ENCODE results near the gene SPRR1A.

Gene SPRR1A

GRCh38 chr1:153023109-153023508 lies 39.2 kb downstream of the SPRR1A start:
- Histone ChIP-seq H3K27me3 (ENCODE audit: control insufficient read depth in 5 of 5, insufficient read depth in 4 of 5, low read length in 5 of 5) (peaks cover 0 to 8% (median 0%) of the 10 kb centered on the region in 5 donors), H3K36me3 (ENCODE audit: control insufficient read depth in 5 of 5, insufficient read depth in 5 of 5, low read length in 5 of 5) (no peaks in the 10 kb centered on the region), H3K4me1 (ENCODE audit: control insufficient read depth in 5 of 5, insufficient read depth in 5 of 5, low read length in 5 of 5) (no peaks in the 10 kb centered on the region), H3K27ac (ENCODE audit: low read depth, low read length) (no peak overlapping the region), H3K9me3 (ENCODE audit: control insufficient read depth in 5 of 5, low read length in 5 of 5) (peaks cover 0 to under 1% (median 0%) of the 10 kb centered on the region in 5 donors), H3K4me3 (ENCODE audit: low read depth in 1 of 5, low read length in 5 of 5) (no peak overlapping the region), H3K9ac (ENCODE audit: low read length in 5 of 5) (no peak overlapping the region)

- Histone ChIP-seq H3K4me3 (ENCODE audit: low read depth in 1 of 5, low read length in 5 of 5) (no peak overlapping the region), H3K27me3 (ENCODE audit: control insufficient read depth in 5 of 5, insufficient read depth in 4 of 5, low read length in 5 of 5) (peaks cover 0 to 4% (median 0%) of the 10 kb centered on the region in 5 donors), H3K9ac (ENCODE audit: low read length in 5 of 5) (no peak overlapping the region), H3K27ac (ENCODE audit: low read depth, low read length) (no peak overlapping the region), H3K36me3 (ENCODE audit: control insufficient read depth in 5 of 5, insufficient read depth in 5 of 5, low read length in 5 of 5) (no peaks in the 10 kb centered on the region), H3K4me1 (ENCODE audit: control insufficient read depth in 5 of 5, insufficient read depth in 5 of 5, low read length in 5 of 5) (no peaks in the 10 kb centered on the region), H3K9me3 (ENCODE audit: control insufficient read depth in 5 of 5, low read length in 5 of 5) (no peaks in the 10 kb centered on the region)
These were observed 40.5 kb downstream of the SPRR1A start for GRCh38 chr1:153024413-153024812.

DNA sequence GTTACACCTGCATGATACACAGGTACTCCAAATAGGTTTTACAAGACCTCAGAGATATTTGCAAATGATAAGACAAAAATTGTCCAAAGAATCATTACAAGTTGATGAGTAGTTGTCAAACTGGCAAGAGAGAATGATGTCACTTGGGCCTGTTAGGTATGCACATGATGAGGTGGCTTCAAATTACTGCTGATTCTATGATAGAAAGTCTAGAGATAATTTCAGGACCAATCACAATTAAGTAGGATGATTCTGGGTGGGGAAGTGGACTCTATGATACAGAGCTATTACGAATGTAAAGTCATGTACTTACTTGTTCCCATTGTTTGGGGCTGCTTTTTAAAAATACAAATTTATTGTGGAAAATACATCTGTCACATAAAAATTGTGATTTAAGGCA lies 41.9 kb downstream of the SPRR1A start:
- Histone ChIP-seq H3K9me3 (ENCODE audit: control insufficient read depth in 5 of 5, low read length in 5 of 5) (no peaks in the 10 kb centered on the region), H3K4me3 (ENCODE audit: low read depth in 1 of 5, low read length in 5 of 5) (no peak overlapping the region), H3K9ac (ENCODE audit: low read length in 5 of 5) (no peak overlapping the region), H3K36me3 (ENCODE audit: control insufficient read depth in 5 of 5, insufficient read depth in 5 of 5, low read length in 5 of 5) (no peaks in the 10 kb centered on the region), H3K27ac (ENCODE audit: low read depth, low read length) (no peak overlapping the region), H3K4me1 (ENCODE audit: control insufficient read depth in 5 of 5, insufficient read depth in 5 of 5, low read length in 5 of 5) (no peaks in the 10 kb centered on the region), H3K27me3 (ENCODE audit: control insufficient read depth in 5 of 5, insufficient read depth in 4 of 5, low read length in 5 of 5) (peaks cover 0 to 4% (median 0%) of the 10 kb centered on the region in 5 donors)

DNA sequence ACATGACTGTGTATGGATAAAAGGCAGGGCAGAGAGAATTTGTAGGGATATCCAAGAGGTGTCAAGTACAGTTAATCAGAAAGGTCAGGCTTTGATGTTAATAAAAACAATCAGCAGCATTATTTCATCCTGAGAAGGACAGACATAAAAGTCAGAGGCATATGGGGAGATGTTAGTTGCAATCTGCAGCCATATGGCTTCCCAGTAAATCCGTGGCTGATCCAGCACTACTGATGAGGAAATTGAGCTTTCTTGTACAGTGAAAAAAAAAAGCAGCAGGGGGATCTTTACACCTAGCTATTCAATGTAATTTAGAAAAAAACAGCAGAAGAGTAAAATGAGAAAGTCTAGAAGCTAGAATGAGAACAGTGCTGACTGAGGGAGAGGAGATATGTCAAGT lies 44.9 kb downstream of the SPRR1A start:
- H3K9ac ChIP-seq (ENCODE audit: low read length in 5 of 5): no peak overlapping the region
- no peaks in the 10 kb centered on the region for H3K9me3 ChIP-seq (ENCODE audit: control insufficient read depth in 5 of 5, low read length in 5 of 5)
- H3K27ac ChIP-seq (ENCODE audit: low read depth, low read length): no peak overlapping the region
- peaks cover 0 to 4% (median 0%) of the 10 kb centered on the region in 5 donors for H3K27me3 ChIP-seq (ENCODE audit: control insufficient read depth in 5 of 5, insufficient read depth in 4 of 5, low read length in 5 of 5)
- no peak overlapping the region for H3K4me3 ChIP-seq (ENCODE audit: low read depth in 1 of 5, low read length in 5 of 5)
- no peaks in the 10 kb centered on the region for H3K4me1 ChIP-seq (ENCODE audit: control insufficient read depth in 5 of 5, insufficient read depth in 5 of 5, low read length in 5 of 5)
- no peaks in the 10 kb centered on the region for H3K36me3 ChIP-seq (ENCODE audit: control insufficient read depth in 5 of 5, insufficient read depth in 5 of 5, low read length in 5 of 5)

GRCh38 chr1:153030895-153031294 lies 47.0 kb downstream of the SPRR1A start, which contains the start of gene SPRR1B:
SPRR1B (plus strand) TSS chr1:153031203; CDS start chr1:153032346, 1,143 bp downstream.
- no peaks in the 10 kb centered on the region for H3K9me3 ChIP-seq (ENCODE audit: control insufficient read depth in 5 of 5, low read length in 5 of 5)
- peaks cover 0 to 4% (median 0%) of the 10 kb centered on the region in 5 donors for H3K27me3 ChIP-seq (ENCODE audit: control insufficient read depth in 5 of 5, insufficient read depth in 4 of 5, low read length in 5 of 5)
- no peak within 1 kb of the TSS for H3K9ac ChIP-seq (ENCODE audit: low read length in 5 of 5)
- no peak within 1 kb of the TSS for H3K4me3 ChIP-seq (ENCODE audit: low read depth in 1 of 5, low read length in 5 of 5)
- no peak within 1 kb of the TSS for H3K27ac ChIP-seq (ENCODE audit: low read depth, low read length)
- no peaks in the 10 kb centered on the region for H3K4me1 ChIP-seq (ENCODE audit: control insufficient read depth in 5 of 5, insufficient read depth in 5 of 5, low read length in 5 of 5)
- no peaks in the 10 kb centered on the region for H3K36me3 ChIP-seq (ENCODE audit: control insufficient read depth in 5 of 5, insufficient read depth in 5 of 5, low read length in 5 of 5)

GRCh38 chr1:153032073-153032472 lies 48.2 kb downstream of the SPRR1A start:
- Histone ChIP-seq H3K4me1 (ENCODE audit: control insufficient read depth in 5 of 5, insufficient read depth in 5 of 5, low read length in 5 of 5) (no peaks in the 10 kb centered on the region), H3K27me3 (ENCODE audit: control insufficient read depth in 5 of 5, insufficient read depth in 4 of 5, low read length in 5 of 5) (peaks cover 0 to 4% (median 0%) of the 10 kb centered on the region in 5 donors), H3K9ac (ENCODE audit: low read length in 5 of 5) (no peak overlapping the region), H3K9me3 (ENCODE audit: control insufficient read depth in 5 of 5, low read length in 5 of 5) (no peaks in the 10 kb centered on the region), H3K27ac (ENCODE audit: low read depth, low read length) (no peak overlapping the region), H3K36me3 (ENCODE audit: control insufficient read depth in 5 of 5, insufficient read depth in 5 of 5, low read length in 5 of 5) (no peaks in the 10 kb centered on the region), H3K4me3 (ENCODE audit: low read depth in 1 of 5, low read length in 5 of 5) (no peak overlapping the region)

GRCh38 chr1:153032677-153033308 lies 48.9 kb downstream of the SPRR1A start:
- peaks cover 0 to 4% (median 0%) of the 10 kb centered on the region in 5 donors for H3K27me3 ChIP-seq (ENCODE audit: control insufficient read depth in 5 of 5, insufficient read depth in 4 of 5, low read length in 5 of 5)
- H3K4me1 ChIP-seq (ENCODE audit: control insufficient read depth in 5 of 5, insufficient read depth in 5 of 5, low read length in 5 of 5): no peaks in the 10 kb centered on the region
- no peak overlapping the region for H3K4me3 ChIP-seq (ENCODE audit: low read depth in 1 of 5, low read length in 5 of 5)
- H3K27ac ChIP-seq (ENCODE audit: low read depth, low read length): no peak overlapping the region
- no peak overlapping the region for H3K9ac ChIP-seq (ENCODE audit: low read length in 5 of 5)
- no peaks in the 10 kb centered on the region for H3K9me3 ChIP-seq (ENCODE audit: control insufficient read depth in 5 of 5, low read length in 5 of 5)
- no peaks in the 10 kb centered on the region for H3K36me3 ChIP-seq (ENCODE audit: control insufficient read depth in 5 of 5, insufficient read depth in 5 of 5, low read length in 5 of 5)

DNA sequence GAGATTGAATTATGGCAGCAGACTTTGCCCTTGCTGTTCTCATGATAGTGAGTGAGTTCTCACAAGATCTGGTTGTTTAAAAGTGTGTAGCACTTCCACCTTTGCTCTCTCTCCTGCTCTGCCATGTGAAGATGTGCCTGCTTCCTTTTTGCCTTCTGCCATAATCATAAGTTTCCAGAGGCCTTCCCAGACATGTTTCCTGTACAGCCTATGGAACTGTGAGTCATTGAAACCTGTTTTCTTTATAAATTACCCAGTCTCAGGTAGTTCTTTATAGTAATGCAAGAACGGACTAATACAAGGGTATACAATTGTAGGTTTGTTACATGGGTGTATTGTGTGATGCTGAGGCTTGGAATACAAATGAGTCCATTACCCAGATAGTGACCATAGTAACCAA lies 51.3 kb downstream of the SPRR1A start:
- H3K4me1 ChIP-seq (ENCODE audit: control insufficient read depth in 5 of 5, insufficient read depth in 5 of 5, low read length in 5 of 5): no peaks in the 10 kb centered on the region
- no peaks in the 10 kb centered on the region for H3K36me3 ChIP-seq (ENCODE audit: control insufficient read depth in 5 of 5, insufficient read depth in 5 of 5, low read length in 5 of 5)
- no peak overlapping the region for H3K4me3 ChIP-seq (ENCODE audit: low read depth in 1 of 5, low read length in 5 of 5)
- no peak overlapping the region for H3K9ac ChIP-seq (ENCODE audit: low read length in 5 of 5)
- no peak overlapping the region for H3K27ac ChIP-seq (ENCODE audit: low read depth, low read length)
- no peaks in the 10 kb centered on the region for H3K9me3 ChIP-seq (ENCODE audit: control insufficient read depth in 5 of 5, low read length in 5 of 5)
- peaks cover 0 to 2% (median 0%) of the 10 kb centered on the region in 5 donors for H3K27me3 ChIP-seq (ENCODE audit: control insufficient read depth in 5 of 5, insufficient read depth in 4 of 5, low read length in 5 of 5)
